Glutamatergic neuron (in vitro differentiated cells): Measurements from ENCODE around the gene TM9SF3. TPM values are rescaled to one million over a fixed set of nuclear protein-coding genes. Genes with fewer than 3 reads are reported as not detected.

ENCODE experiments used
- DNase-seq: peaks from one replicate; pipeline ENCODE4 v3.0.0; 2022
- H3K27ac Mint-ChIP-seq: one replicate; pipeline ENCODE4 v1.8.0; 2020; ENCODE audit warnings: mild to moderate bottlenecking, mixed read lengths, inconsistent platforms; ENCODE audit not compliant: unreplicated experiment
- H3K27me3 Mint-ChIP-seq: one replicate; pipeline ENCODE4 v1.8.0; 2020; ENCODE audit warnings: mild to moderate bottlenecking, moderate library complexity, mixed read lengths, inconsistent platforms; ENCODE audit not compliant: unreplicated experiment
- H3K36me3 Mint-ChIP-seq: one replicate; pipeline ENCODE4 v1.8.0; 2020; ENCODE audit warnings: mild to moderate bottlenecking, mixed read lengths, inconsistent platforms; ENCODE audit not compliant: unreplicated experiment
- H3K4me1 Mint-ChIP-seq: one replicate; pipeline ENCODE4 v1.8.0; 2020; ENCODE audit warnings: mild to moderate bottlenecking, low read depth, mixed read lengths, inconsistent platforms; ENCODE audit not compliant: unreplicated experiment
- H3K4me3 Mint-ChIP-seq: one replicate; pipeline ENCODE4 v1.8.0; 2020; ENCODE audit warnings: mild to moderate bottlenecking, mixed read lengths, inconsistent platforms; ENCODE audit not compliant: unreplicated experiment
- H3K9me3 Mint-ChIP-seq: one replicate; pipeline ENCODE4 v1.8.0; 2020; ENCODE audit warnings: mild to moderate bottlenecking, moderate library complexity, mixed read lengths, inconsistent platforms; ENCODE audit not compliant: unreplicated experiment
- total RNA-seq: library from RNA; stranded (reverse); fragmentation: NEBNext Ultra II Directional; extraction: Animal tissue kit (Norgen Biotek cat#: 25700); gene quantifications from one replicate; pipeline ENCODE4 v1.2.1, GENCODE V29; 2021; ENCODE audit not compliant: unreplicated experiment
- TF ChIP-seq, protein P1 (sequence below): fragments of 200-600 bp; sonication (generic); IDR thresholded peaks from one replicate; pipeline ENCODE4 v1.5.0; 2021; ENCODE audit not compliant: partially characterized antibody, unreplicated experiment

The TM9SF3 gene
- total RNA-seq, 1 donor from 2014 or later, result 99.1 TPM

DNA sequence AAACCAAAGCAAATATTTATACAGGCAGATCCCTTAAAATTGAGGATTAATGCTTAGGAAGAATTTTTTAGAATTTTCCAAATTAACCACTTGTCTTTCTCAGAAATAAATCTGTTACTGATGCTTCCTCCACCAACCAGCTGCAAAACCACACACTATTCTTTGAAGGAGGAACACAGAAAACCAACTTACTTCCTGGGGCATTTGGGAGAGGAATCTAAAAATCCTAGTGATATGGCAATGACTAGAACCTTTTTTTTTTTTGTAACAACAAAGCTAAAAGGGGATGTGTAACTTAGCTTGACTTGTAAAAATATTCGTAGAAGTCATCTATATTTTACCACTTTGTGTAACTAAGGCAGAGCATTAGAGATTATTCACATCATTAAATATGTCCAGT lies 5.1 kb upstream of the TM9SF3 start:
- Mint-ChIP-seq H3K27me3 (peaks cover 4% of the 10 kb centered on the region), H3K4me3 (no peak overlapping the region), H3K27ac (no peak overlapping the region), H3K9me3 (peaks cover 3% of the 10 kb centered on the region), H3K36me3 (no peaks in the 10 kb centered on the region), H3K4me1 (no peaks in the 10 kb centered on the region)
- no peak for DNase-seq
- TF ChIP-seq, protein P1, sequence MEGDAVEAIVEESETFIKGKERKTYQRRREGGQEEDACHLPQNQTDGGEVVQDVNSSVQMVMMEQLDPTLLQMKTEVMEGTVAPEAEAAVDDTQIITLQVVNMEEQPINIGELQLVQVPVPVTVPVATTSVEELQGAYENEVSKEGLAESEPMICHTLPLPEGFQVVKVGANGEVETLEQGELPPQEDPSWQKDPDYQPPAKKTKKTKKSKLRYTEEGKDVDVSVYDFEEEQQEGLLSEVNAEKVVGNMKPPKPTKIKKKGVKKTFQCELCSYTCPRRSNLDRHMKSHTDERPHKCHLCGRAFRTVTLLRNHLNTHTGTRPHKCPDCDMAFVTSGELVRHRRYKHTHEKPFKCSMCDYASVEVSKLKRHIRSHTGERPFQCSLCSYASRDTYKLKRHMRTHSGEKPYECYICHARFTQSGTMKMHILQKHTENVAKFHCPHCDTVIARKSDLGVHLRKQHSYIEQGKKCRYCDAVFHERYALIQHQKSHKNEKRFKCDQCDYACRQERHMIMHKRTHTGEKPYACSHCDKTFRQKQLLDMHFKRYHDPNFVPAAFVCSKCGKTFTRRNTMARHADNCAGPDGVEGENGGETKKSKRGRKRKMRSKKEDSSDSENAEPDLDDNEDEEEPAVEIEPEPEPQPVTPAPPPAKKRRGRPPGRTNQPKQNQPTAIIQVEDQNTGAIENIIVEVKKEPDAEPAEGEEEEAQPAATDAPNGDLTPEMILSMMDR, result no peak

DNA sequence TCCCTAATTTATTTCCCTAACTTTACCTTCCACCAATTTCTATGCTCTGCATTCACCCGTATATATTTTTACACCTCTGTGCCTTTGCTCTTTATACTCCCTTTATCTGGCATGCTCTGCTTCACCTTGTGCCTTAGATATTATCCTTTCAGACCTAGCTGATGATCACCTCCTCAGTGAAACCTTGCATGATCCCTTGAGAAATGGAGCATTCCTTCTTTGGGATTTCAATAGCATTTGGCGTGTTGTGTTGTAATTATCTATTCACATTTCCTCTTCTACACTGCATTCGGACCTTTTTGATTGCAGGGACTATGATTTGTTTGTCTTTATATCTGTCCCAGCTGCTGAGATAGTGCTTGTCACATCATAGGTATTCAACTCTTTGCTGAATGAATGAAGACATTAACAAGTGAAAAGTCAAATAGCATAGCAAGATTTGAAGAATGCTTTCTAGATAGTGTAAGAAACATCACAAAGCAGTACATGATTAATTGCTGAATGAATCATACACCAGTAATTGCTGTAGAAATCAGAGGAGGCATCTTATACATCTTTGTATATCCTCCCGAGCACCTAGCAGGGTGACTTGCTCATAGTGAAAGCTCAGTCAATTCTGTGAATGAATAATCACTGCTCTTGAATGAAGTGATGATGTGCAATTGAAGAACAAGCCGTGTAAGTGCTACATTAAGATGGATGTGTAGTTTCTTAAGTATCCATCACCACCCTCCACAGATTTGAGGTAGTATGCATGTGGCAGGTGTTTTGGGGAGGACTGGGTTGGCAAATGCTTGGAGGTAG lies 2.0 kb upstream of the TM9SF3 start:
- no peak overlapping the region for H3K27ac Mint-ChIP-seq
- H3K4me1 Mint-ChIP-seq, result no peaks in the 10 kb centered on the region
- peaks cover 6% of the 10 kb centered on the region for H3K9me3 Mint-ChIP-seq
- H3K4me3 Mint-ChIP-seq, result no peak overlapping the region
- DNase-seq, result no peak
- TF ChIP-seq, protein P1, result no peak
- H3K27me3 Mint-ChIP-seq, result peaks cover 2% of the 10 kb centered on the region
- H3K36me3 Mint-ChIP-seq, result no peaks in the 10 kb centered on the region

DNA sequence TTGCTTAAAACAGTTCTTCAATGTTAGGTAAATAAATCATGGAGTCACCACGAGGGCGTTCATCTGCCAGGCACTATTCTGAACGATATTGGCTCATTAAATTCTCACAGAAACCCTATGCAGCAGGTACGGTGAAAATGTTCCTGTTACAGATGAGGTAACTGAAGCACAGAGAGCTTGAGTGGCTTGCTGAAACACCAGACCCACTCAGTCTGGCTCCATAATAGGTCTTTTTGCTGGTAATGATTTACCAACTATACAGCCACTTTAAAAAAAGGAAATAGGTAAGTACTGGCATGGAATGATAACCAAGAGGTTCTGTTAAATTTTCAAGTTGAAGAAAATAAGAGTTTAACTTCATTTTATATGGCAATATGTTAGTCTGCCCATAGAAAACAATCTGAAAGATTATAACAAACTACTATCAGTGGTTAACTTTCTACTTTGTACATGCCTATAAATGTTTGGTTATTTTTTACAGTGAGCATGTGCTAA lies 1.3 kb upstream of the TM9SF3 start:
- DNase-seq, result no peak
- H3K4me3 Mint-ChIP-seq, result no peak overlapping the region
- TF ChIP-seq, protein P1, result no peak
- H3K36me3 Mint-ChIP-seq, result no peaks in the 10 kb centered on the region
- H3K9me3 Mint-ChIP-seq, result peaks cover 6% of the 10 kb centered on the region
- no peaks in the 10 kb centered on the region for H3K4me1 Mint-ChIP-seq
- H3K27me3 Mint-ChIP-seq, result peaks cover 2% of the 10 kb centered on the region
- H3K27ac Mint-ChIP-seq, result no peak overlapping the region

DNA sequence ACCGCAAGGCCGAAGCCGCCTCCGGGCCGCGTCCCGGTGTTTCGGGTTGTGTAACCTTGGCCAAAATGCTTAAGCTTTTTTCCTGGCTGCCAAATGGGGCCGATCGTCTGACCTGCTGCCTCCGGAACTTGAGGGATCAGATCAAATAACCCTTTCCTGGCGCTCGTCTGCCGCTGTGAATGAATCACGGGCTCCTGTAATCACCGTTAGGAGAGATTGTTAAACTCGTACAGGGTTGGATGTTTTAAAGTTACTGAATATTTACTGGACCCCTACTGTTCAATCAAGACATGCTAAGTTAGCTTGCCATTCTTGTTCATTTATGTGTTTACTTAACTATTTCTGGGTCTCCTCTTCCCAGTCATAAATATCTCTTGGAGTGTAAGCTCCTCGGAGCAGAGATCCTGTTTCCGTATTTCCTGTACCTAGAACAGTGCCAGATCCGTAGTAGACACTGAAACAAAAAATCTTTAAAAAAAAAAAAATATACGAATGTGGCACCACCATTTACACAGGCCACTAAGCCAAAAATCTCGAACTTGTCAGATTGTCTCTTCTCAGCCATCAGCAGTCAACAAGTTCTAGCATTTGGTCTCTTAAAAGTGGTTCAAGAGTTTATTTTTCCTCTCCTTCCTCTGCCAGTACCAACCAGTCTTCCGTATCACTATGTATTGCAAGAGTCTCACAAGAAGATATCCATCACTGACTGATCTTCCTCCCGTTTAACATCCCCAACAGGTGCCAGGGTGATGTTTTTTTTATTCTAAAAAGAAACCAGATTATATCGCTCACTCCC lies 650 bp upstream of the TM9SF3 start:
- Mint-ChIP-seq H3K36me3 (no peaks in the 10 kb centered on the region), H3K4me3 (no peak overlapping the region), H3K9me3 (peaks cover 6% of the 10 kb centered on the region), H3K27me3 (peaks cover 2% of the 10 kb centered on the region), H3K27ac (peak overlapping the region; percentile 95), H3K4me1 (no peaks in the 10 kb centered on the region)
- DNase-seq, result no peak
- TF ChIP-seq, protein P1, result no peak
